Chondrocyte (in vitro differentiated cells): ENCODE results near the gene TPBGL. TPM values are rescaled to one million over a fixed set of nuclear protein-coding genes. Genes with fewer than 3 reads are reported as not detected.
A peak's percentile ranks its signal among the peaks of the same experiment; 100 is the strongest.

Source experiments
- DNase-seq: peaks from one replicate; pipeline ENCODE4 v3.0.0; 2021; ENCODE audit warnings: mixed read lengths, low spot score
- H3K27ac Mint-ChIP-seq: one replicate; pipeline ENCODE4 v1.8.0; 2021; ENCODE audit warnings: mild to moderate bottlenecking, moderate library complexity, mixed read lengths; ENCODE audit not compliant: unreplicated experiment
- H3K27me3 Mint-ChIP-seq: 2 replicates; pipeline ENCODE4 v1.8.0; 2021; ENCODE audit warnings: low read depth, mixed read lengths
- H3K36me3 Mint-ChIP-seq: 2 replicates; pipeline ENCODE4 v1.8.0; 2021; ENCODE audit warnings: low read depth, mixed read lengths
- H3K4me1 Mint-ChIP-seq: 2 replicates; pipeline ENCODE4 v1.8.0; 2021; ENCODE audit warnings: low read depth, mild to moderate bottlenecking, mixed read lengths
- H3K4me3 Mint-ChIP-seq: one replicate; pipeline ENCODE4 v1.8.0; 2021; ENCODE audit warnings: mild to moderate bottlenecking, moderate library complexity, mixed read lengths; ENCODE audit not compliant: unreplicated experiment
- H3K9me3 Mint-ChIP-seq: 2 replicates; pipeline ENCODE4 v1.8.0; 2021; ENCODE audit warnings: low read depth, mixed read lengths
- CTCF ChIP-seq: fragments of 200-600 bp; sonication (generic); IDR thresholded peaks from 2 replicates; pipeline ENCODE4 v1.5.0; 2021; ENCODE audit warnings: antibody characterized with exemption, mild to moderate bottlenecking, moderate library complexity
- total RNA-seq: library from RNA; stranded (reverse); gene quantifications from 3 replicates; pipeline ENCODE4 v1.2.1, GENCODE V29; 2021

Gene TPBGL
- total RNA-seq, 1 donor from 2014 or later, result 0.82 TPM

DNA sequence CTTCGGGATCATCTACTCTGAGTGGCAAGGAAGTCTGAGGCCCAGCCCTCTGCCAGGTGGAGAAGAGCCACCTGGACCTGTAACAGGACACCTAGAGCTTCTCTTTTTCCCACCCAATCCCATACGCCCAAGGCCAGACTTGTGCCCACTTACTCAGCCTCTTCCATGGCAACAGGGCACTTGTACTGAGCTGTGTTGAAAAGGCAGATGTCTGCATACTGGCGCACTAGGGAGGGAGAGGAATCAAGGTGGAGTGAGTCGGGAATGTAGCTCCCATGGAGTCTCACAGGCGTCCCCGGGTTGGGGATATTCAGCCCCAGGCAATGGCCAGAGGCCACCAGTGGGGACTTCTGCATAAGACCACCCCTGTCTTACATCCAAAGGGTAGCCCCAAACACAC is 36.1 kb downstream of the TPBGL start:
- H3K27ac Mint-ChIP-seq, result no peak overlapping the region
- no peaks in the 10 kb centered on the region for H3K27me3 Mint-ChIP-seq
- peaks cover 10% of the 10 kb centered on the region for H3K4me1 Mint-ChIP-seq
- no peaks in the 10 kb centered on the region for H3K9me3 Mint-ChIP-seq
- TF ChIP-seq CTCF, result no peak
- no peak for DNase-seq
- H3K36me3 Mint-ChIP-seq, result no peaks in the 10 kb centered on the region
- H3K4me3 Mint-ChIP-seq, result no peak overlapping the region

- Mint-ChIP-seq H3K36me3 (no peaks in the 10 kb centered on the region), H3K9me3 (no peaks in the 10 kb centered on the region), H3K4me1 (peaks cover 10% of the 10 kb centered on the region), H3K27me3 (no peaks in the 10 kb centered on the region), H3K27ac (no peak overlapping the region), H3K4me3 (no peak overlapping the region)
- no peak for DNase-seq
- TF ChIP-seq CTCF, result no peak
These were observed 36.7 kb downstream of the TPBGL start for GRCh38 chr11:75277211-75277805.

GRCh38 chr11:75277991-75278790 is 37.6 kb downstream of the TPBGL start:
- Mint-ChIP-seq H3K9me3 (no peaks in the 10 kb centered on the region), H3K27me3 (no peaks in the 10 kb centered on the region), H3K4me1 (peaks cover 10% of the 10 kb centered on the region), H3K27ac (no peak overlapping the region), H3K4me3 (no peak overlapping the region), H3K36me3 (no peaks in the 10 kb centered on the region)
- TF ChIP-seq CTCF, result no peak
- no peak for DNase-seq

GRCh38 chr11:75279273-75279672 is 38.7 kb downstream of the TPBGL start:
- Mint-ChIP-seq H3K4me3 (no peak overlapping the region), H3K27me3 (no peaks in the 10 kb centered on the region), H3K4me1 (peaks cover 10% of the 10 kb centered on the region), H3K27ac (no peak overlapping the region), H3K9me3 (no peaks in the 10 kb centered on the region), H3K36me3 (no peaks in the 10 kb centered on the region)
- DNase-seq, result no peak
- TF ChIP-seq CTCF, result no peak

- TF ChIP-seq CTCF, result peak; percentile 97
- DNase-seq, result no peak
- H3K27me3 Mint-ChIP-seq, result no peaks in the 10 kb centered on the region
- H3K36me3 Mint-ChIP-seq, result no peaks in the 10 kb centered on the region
- peaks cover 10% of the 10 kb centered on the region for H3K4me1 Mint-ChIP-seq
- H3K4me3 Mint-ChIP-seq, result no peak overlapping the region
- H3K27ac Mint-ChIP-seq, result peak overlapping the region; percentile 57
- no peaks in the 10 kb centered on the region for H3K9me3 Mint-ChIP-seq
These were observed 39.7 kb downstream of the TPBGL start for GRCh38 chr11:75280227-75280701.
